NCI-H526 treated with DMSO at 0.1 percent for 48 hours (cell line): ENCODE measurements around the gene LAMA2.

Experiments
- DNase-seq: peaks from one replicate; lab custom pipeline; 2025; lab: John Stamatoyannopoulos, UW

The LAMA2 gene

DNA sequence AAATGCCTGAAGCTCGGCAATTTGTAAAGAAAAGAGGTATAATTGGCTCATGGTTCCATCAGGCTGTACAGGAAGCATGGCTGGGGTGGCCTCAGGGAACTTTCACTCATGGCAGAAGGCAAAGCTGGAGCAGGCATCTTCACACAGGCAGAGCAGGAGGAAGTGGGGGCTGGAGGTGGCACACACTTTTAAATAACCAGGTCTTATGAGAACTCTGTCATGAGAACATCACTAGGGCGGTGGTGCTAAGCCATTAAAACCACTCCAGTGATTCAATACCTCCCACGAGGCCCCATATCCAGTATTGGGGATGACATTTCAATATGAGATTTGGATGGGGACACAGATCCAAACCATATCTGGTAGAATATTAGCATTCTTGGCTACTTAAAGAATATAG is 481.8 kb downstream of the LAMA2 start:
- DNase-seq, result no peak

DNA sequence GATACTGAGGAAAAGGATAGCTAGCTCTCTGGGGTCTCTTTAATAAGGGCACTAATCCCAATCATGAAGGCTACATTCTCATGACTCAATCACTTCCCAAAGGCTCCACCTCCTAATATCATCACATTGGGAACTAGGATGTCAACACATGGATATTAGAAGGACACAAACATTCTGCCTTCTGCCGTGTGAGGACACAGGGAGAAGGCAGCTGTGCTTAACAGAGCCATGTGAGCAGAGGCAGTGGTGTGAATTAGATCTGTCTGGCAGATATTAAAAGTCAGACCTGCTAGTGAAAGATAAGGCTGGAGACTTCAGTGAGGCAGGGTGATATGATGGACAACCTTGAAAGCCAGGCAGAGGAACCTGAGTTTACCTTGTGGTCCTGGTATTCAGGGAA is 485.1 kb downstream of the LAMA2 start:
- DNase-seq, result no peak

DNA sequence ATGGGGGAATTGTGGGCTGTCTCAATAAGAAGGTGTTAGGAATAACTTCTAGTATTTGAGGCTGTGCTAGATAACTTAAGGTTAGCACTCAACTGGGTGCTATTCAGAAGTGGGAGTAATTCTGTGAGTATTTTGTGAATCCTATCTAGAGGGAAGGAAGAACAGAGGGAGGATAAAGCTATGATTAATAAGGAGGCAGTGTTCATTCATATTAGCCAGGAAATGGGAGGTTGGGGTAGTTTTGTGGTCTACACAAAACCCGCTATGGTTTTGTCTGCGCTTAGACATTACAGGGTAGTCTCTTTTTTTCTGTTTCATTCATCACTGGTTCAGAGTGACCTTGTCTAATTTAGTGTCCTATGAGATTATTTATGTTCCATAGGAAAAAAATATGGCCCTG is 486.0 kb downstream of the LAMA2 start:
- DNase-seq, result no peak

DNA sequence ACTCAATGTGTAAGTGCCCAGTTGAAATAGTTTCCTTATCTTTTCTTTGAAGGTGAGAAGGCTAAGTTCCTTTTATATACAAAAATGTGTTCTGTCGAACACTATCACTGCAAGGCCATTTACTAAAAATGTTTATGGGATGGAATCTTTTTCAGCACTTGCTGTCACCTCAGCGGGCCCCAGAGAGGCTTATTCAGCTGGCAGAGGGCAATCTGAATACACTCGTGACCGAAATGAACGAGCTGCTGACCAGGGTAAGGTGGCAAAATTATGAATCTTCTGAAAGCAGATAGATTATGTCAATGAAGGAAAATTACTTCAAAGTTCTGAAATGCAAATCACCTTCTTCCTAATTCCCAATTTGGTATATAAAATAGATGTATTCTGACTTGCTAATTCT is 486.8 kb downstream of the LAMA2 start:
- no peak for DNase-seq

DNA sequence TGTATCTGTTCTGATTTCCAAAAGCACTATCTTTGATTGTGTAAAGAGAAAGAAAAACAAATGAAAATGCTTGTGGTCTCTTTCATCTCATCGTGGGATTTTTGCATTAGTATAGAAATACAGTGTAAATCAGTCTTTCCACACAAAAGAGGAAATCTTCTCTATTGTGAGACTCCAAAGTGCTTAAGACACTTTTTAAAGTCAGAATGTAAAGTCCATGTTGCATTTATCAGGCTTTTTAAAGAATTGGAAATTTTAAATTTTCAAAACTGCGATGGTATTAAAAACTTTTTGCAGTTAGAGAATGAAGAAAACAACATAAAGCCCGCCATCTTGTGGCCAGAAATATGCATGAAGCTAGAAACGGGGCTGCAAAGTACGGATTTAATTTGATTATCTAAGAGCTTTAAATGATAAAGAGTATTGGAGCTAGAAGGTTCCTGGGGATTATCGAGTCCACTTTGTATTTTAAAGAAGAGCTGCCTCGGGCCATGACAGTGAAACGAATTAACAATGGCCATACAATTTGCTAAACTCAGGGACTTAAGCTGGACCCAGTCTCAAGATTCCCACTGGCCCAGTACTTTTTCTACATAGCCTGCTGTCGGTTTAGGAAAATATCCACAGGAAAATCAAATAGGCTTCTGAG is 487.5 kb downstream of the LAMA2 start:
- peak; percentile 45 for DNase-seq

DNA sequence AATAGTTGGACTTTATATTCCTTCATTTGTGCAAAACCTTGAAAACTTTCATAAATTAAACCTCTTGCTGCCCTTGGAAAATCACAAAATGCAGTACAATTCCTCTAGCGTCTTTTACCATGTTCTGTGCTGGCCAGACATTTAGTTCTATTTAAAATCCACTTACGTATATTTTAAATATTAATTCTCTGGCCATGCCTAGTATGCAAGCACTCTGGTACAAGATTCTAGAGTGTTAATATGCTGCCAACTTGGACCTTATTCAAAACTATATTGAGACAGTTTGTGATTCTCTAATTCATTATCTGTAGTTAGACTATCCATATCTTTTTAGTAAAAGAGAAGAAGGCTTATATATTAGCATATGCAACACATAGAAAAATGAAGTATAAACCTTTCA is 498.9 kb downstream of the LAMA2 start:
- no peak for DNase-seq

DNA sequence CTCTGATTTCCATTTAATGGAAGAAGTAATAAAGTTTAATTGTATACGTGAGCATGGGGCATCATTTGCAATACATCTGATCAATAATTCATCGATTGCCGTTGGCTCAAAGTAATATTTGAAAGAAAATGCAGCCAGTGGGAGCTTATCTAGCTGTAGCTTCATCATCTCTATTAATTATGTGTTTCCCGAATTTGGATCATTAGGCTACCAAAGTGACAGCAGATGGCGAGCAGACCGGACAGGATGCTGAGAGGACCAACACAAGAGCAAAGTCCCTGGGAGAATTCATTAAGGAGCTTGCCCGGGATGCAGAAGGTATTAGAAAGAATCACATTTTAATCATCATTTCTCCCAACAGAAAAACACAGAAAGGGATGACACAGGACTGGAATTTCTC is 500.0 kb downstream of the LAMA2 start:
- DNase-seq, result no peak

DNA sequence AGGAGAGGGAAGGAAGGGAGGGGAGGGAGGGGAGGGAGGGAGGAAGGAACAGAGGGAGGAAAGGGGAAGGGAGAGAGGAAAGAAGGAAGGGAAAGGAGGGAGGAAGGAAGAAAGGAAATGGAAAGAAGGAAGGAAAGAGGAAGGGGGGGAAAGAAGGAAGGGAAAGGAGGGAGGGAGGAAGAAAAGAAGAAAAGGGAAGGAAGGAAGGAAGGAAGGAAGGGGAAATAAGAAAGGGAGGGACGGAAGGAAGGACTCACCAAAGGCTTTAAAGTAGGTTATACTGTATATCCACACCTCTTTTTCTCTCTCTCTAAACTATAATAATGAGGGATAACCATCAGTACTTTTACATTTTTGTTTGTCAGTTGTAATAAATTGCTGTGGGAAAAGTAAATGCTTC is 502.2 kb downstream of the LAMA2 start:
- no peak for DNase-seq

DNA sequence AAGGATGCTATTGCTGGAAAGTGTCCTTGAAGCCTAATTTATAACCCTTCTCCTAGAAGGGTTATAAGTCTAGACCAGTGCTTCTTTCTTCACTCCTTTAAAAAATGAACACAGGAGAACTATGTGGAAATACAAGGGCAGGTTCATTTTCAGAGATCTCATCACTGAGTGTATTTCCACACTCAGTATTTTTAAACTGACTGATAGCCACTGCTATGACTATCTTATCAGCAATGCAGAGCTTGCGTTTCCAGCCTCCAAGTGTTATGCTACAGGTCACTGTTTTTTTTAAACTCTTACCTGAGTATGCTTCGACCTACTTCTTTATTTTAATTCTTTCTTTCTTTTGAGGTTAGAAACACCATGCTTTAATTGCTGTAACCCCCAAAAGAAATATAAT is 508.0 kb downstream of the LAMA2 start:
- no peak for DNase-seq

DNA sequence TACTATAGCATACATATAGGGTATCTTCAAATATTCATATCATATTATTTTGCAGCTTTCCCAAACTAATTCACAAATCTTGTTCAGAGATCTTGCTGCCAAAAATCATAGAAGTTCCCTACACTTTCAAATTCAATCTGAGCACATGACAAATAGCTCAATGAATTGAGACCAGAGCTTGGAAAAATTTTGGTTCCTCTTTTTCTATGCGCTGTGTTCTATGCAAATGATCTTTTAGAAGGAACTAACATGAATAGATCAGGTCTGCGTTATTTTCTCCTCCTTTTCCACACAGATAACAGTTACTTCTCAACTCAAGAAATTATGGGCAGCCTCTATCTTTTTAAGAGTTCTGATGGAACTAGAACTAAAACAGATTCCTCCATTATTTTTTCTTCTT is 510.7 kb downstream of the LAMA2 start:
- no peak for DNase-seq

DNA sequence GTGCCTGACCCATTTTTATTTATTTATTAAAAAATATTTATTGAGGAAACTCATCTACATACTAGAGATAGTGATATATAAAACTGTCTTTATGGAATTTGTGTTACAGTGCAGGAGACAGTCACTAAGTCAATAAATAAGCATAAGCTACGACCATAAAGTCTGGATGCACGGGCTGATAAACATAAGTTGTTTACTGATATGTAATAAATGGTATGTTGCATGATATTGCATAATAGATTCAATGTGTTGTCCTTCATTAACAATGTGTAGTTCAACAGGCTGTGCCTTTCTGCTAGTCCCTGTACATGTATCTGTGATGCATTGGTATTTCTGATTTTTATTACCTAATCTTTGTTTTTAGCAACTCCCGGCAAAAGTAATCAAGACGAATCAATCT is 515.8 kb downstream of the LAMA2 start:
- DNase-seq, result no peak

DNA sequence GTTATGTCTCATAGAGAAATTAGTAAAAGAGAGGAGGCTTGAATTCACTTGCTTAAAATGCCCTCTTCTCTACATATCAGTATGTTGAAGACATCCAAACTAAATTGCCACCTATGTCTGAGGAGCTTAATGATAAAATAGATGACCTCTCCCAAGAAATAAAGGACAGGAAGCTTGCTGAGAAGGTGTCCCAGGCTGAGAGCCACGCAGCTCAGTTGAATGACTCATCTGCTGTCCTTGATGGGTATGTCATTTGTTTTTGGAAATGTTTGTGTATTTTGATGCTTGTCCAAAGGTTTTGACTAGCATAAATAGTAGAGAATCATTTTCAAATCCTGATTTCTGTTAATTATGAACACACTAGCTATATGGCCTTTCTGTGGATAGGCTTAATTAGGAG is 519.3 kb downstream of the LAMA2 start:
- DNase-seq, result no peak

DNA sequence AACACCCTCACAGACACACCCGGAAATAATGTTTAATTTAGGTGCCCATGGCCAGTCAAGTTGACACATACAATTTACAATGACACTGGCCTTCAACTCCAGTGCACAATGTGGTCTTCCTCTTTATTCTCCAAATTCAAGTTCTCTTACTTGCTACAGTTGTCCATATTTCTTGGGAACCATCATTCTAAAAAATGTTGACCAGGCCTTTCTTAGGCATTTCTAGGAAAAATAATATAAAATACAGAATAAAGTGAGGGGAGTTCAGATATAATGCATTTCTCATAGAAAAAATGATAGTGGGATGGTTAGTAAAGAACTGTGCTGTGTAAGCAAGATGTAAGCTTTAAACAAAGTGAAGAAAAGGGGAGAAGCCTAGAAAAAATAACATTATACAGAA is 528.2 kb downstream of the LAMA2 start:
- no peak for DNase-seq

DNA sequence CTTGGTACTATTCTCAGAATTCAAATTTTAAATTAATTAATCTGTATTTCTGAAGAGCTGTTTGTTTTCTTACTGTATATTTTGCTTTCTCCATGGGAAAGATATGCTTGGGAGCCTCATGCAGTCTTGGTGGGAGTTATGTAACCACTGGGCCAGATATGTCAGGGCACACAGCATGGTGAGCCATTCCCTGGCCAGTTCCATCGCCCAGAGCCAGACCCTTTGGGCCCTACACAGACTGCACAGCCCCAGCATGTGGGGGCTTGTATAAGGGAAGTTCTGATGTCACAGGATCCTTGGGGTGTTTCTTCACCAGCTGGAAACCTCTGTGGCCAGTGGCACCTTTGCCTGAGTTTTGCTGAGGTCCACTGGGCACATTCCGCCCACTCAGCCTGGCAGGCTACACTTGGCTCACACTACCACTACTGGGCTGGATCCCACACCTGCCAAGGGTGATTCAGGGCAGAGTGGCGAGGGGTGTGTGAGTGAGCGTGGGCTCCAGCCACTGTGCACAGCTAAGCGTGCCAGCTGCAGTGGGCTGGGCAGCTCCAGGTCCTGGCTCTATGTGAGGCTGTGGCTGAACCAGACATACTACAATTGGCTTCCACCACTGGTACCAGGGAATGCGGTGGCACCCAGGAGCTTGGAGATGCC is 533.5 kb downstream of the LAMA2 start:
- DNase-seq, result no peak

DNA sequence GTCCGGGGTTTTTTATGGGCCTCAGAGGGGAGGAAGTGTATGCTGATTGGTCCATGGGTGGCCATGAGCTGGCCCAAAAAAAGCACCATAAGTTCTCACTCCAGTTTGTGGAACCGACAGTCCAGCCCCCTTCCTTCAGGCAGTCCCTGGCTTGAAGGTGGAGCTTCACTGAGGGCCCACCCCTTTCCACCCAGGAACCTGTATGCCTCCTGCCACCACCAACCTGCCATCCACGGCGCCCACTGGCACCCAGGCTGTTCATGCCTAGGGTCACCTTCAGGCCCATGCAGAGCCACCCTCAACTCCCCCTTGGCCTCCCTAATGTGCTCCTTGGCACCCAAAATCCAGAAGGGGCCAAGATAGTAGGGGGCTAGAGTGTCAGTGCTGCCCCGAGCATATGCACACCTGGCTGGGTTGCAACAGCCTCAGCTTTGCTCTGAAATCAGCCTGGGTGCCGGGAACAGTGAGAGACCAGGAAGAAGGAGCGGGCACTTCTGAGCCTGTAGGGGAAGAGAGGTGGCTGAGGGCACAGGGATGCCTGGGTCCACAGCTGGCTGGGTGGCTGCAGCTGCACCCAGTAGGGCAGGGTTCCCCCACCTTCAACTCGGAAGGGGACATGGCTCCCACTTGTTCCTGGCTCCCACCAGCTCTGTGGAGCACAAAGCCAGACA is 534.6 kb downstream of the LAMA2 start:
- DNase-seq, result no peak

DNA sequence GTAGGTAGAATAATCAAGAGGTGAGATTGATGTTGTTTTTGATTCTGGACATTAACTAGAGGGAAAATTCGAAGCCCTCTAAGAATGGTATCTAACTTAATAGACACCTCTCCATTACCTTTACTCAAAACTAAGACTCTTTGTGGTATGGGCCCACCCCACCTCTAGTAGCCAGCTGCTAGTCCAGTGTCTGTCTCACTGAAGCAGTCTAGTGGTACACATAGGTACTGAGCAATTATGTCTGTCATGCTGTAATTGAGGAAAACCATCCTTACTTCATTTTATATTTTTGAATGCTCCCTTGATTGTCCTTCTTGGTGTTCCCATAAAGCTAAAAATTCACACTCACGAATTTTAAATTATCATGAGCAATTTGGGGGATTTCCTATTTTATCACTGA is 536.4 kb downstream of the LAMA2 start:
- DNase-seq, result no peak

DNA sequence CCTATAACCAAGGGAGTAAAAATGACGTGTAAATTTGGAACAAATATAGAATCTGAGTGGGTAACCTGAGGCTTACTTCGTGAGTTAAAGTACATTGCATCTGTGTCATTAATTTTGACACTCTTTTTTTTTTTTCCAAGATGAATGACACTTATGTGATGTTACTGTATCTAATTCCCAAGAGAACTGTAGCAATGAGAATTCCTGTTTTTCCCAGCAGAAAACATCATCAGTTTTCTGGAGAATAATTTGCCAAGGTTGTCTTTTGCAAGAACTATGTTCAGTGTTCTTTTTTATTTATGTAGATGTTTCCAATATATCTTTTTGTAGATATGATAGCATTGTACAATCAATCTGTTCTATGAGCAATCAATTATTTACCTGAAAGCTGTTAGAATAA is 543.4 kb downstream of the LAMA2 start:
- no peak for DNase-seq

DNA sequence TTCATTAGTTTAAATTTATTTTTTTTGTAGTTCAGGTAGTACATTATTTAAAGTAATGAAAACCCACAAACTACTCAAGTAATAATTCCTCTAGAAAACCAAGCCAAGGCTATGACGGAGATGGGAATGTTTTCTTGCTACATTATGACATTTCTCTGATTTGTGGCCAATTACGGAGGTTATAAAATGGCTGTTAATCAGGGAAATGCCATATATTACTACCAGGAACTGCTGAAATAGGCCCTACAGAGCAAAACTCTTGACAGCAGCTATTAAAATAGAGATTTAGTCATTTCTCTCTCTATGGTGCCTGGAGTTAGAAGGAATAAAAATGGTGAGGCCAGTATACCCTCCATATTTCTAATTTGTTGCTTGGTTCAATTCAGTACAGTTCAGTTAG is 547.0 kb downstream of the LAMA2 start:
- no peak for DNase-seq

DNA sequence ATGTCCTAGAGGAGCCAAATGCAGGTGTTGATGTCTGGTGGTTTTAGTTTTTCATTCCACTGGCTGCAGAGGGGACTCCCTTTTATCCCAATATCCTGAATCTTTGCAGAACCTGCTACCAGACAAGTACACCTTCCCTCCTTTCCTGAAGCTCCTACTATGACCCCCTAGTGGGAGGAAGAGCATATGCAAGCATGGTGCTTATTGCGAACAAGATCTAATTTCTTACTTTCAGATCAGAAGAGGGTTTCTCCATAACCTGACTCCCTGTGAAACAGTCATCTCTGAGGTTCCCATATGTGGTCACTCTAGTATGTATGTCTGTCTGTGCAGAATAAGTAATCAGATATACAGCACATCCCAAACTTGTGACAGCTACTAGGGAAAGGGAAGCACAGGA is 549.8 kb downstream of the LAMA2 start:
- no peak for DNase-seq

DNA sequence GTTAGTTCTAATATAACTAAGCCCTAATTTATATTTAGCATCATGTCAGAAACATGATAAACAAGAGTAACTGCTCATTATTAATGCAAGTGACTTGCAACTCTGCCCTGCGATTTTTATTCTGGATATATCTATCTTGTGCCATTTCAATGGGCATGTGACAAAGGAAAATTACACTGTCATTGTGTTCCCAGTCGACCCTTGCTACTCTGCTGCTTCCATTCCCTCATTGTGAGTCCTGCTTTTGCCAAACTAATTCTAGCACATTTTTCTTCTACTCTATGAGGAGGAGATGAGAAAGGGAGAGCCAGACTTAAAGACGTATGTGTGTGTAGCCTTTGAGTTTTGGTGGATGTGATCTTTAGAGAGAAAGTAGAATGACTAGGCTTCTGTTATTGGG is 551.2 kb downstream of the LAMA2 start:
- DNase-seq, result no peak

DNA sequence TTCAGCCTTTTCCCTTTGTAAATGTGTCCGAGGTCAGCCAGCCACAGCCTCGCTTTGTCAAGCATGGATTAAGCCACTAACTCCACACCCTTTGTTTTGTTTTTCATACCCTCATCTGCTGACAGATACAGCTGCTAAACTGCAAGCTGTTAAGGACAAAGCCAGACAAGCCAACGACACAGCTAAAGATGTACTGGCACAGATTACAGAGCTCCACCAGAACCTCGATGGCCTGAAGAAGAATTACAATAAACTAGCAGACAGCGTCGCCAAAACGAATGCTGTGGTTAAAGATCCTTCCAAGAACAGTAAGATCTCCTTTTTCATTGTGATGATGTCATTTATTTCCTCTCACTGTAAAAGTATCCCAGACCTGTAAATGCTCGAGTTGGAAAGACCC is 557.8 kb downstream of the LAMA2 start:
- no peak for DNase-seq

DNA sequence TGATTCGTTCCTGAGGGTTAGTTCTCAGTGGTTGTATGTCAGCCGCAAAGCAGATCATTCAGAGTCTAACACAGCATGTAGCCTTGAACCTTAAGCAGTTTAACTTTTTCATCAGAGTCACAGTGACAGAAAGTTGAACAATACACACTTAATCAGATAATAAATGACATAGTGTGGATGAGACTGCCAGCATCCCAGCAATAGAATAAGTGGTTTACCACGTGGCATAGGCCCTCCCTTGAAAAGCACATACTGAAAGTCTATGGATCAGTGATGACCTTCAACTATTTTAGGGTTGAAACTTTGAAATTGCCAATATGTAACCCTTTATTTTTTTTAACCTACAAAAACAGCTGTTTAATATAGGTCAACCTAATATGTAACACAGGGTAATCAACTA is 561.7 kb downstream of the LAMA2 start:
- DNase-seq, result no peak

DNA sequence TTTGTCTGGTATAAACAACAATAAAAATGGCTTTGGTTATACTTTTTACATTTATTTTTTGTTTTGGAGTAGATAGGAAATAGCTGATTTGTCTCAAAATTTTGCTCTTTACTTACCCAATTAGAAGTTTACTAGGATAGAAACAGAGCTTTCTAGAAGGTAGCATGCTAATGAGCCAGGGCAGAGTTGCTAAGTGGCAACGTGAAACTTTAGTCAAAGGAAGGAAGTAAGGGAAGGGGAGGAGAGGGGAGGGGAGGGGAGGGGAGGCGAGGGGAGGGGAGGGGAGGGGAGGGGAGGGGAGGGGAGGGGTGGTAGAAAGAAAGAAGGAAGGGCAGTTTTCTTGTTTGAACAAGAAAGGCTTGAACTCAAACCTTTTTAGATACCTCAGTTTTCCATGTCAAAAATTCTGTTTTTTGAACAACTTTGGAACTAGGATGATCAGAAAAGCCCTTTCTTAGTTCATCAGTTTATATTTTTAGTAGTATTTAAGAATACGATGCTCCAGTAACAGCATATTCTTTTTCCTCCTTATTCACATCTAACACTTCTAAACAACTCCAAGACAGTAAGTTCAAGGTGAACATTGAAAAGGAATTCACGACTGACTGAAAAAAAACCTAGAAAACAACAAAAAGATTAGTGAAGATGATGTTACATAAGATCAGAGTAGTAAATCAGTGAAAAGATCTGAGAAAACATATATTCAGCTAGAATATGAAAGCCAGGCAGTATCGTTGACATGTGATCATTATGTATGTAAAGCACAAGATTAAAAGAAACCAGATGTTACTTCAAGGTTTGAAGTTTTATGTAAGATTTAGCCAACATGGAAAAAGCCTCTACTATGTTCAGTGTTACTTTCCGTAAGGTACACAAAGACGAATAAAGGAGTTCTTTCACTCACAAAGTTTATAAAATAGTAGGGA is 563.6 kb downstream of the LAMA2 start:
- DNase-seq, result no peak
